Subcutaneous adipose tissue (tissue), 4 donors: ENCODE measurements around the gene ELOB. TPM values are rescaled to one million over a fixed set of nuclear protein-coding genes. Genes with fewer than 3 reads are reported as not detected.

Experiments used
- CTCF ChIP-seq: fragments of 450-650 bp; IDR thresholded peaks from one replicate; pipeline ENCODE4 v1.5.1; 2016; ENCODE audit warnings: low read depth, mild to moderate bottlenecking, control low read depth, antibody characterized with exemption, moderate library complexity
- total RNA-seq, 4 donors: library from RNA; depleted of rRNA; stranded (reverse); fragments of >200 nt; gene quantifications; one replicate each; pipeline ENCODE4 v1.1.0, GENCODE V29; 2016

The ELOB gene
- 100 to 1,000 TPM; 264 to 371 (median 280) TPM for total RNA-seq

GRCh38 chr16:2777231-2777902 lies at the start of gene ELOB:
Gene ELOB, minus strand, starts transcription at chr16:2777280. Its CDS starts 41 bp downstream, at chr16:2777239.
- no peak for TF ChIP-seq CTCF

DNA sequence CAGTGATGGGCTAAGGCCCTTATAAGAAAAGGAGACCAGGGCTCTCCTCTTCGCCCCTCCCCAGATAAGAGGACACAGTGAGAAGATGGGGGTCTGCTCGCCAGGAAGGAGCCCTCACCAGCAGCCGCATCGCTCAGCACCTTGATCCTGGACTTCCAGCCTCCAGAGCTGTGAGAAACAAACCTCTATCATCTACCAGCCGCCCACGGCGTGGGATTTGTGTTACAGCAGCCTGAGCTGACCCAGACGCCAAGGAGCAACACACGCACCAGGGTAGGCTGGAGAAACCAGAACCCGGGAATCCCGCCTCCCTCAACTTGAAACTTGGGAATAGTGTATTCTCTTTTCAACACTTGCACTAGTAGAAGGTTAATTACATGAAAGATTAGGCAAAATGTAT lies 48.8 kb upstream of the ELOB start:
- TF ChIP-seq CTCF: no peak

DNA sequence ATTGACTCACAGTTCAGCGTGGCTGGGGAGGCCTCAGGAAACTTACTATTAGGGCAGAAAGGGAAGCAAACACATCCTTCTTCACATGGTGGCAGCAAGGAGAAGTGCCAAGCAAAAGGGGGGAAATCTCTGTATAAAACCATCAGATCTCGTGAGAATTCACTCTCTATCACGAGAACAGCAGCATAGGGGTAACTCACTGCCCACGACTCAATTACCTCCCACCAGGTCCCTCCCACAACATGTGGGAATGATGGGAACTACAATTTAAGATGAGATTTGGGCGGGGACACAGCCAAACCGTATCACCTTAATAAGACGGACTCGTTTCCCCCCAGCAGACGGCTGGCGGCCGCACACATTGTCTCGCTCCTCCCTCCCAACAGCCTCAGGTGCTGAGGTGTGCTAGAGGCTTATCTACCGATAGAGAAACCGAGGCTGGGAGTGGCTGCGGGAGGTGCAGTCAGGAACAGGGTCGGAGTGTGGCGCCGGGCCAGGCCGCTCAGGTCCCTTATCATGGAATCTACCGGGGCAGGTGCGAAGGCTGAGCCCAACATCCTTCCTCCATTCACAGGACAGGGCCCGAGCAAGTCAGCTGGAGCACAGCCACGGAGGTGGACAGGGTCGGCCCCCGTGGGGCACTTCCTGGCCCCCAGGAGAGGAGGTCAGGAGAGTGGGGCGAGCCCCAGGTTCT lies 48.1 kb upstream of the ELOB start:
- TF ChIP-seq CTCF: no peak

GRCh38 chr16:2824626-2825025 lies 47.5 kb upstream of the ELOB start:
- no peak for TF ChIP-seq CTCF

DNA sequence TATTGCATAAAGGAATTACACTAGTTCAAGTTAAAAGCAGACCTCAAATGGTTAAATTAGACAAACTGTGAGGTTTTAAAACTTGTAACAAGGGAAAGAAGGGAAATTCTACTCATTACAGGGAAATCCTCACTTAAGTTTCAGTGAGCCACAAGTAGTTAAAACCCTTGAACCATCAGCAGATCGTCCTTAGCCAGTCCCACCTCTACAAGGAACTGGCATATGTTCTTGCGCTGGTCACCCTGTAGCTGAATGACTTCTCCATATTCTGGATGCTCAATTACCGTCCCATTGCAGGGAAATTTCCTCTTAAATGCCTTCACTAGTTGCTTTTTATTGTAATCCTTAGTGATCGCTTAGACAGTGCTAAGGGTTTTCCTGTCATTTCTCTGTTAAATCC lies 45.4 kb upstream of the ELOB start:
- TF ChIP-seq CTCF: no peak

DNA sequence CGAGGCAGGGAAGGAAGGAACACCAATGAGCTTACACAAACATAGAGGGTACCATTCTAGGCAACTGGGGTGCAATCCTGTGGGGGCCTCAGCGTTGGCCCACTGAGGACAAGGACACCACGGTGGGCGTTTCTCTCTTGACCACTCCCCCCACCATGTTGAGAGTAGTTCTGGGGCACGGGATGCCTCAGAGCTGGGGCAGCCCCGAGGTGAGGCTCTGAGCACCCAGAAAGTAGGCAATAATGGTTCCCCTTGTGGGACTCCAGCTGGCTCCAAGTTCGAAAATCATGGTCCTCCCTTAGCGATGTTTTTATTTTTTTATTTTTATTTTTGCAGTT lies 45.0 kb upstream of the ELOB start:
- TF ChIP-seq CTCF: no peak

DNA sequence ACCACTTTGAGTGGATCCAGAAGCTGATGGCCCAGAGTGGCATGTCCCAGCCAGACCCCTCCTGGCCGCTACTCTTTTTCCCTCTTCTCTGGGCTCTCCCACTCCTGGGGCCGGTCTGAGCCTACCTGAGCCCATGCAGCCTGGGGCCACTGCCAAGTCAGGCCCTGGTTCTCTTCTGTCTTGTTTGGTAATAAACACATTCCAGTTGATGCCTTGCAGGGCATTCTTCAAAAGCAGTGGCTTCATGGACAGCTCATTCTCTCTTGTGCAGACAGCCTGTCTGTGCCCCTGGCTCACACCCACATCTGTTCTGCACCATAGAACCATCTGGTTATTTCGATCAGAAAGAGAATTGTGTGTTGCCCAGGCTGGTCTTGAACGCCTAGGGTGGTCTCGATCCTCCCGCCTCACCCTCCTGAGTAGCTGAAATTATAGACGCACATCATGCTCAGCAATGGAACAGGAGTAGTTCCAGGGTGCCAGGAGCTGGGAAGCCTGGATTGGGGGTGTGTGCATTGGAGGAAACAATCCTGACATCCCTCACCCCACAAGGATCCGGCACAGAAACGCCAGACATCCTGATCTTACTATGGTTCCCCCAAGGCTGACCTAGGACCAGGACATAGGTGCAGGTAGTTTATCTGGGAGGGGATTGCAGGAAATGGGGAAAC lies 44.5 kb upstream of the ELOB start:
- TF ChIP-seq CTCF: no peak
